PFSK-1 (cell line): ENCODE data around the gene CACNA1C.

ENCODE experiments used
- FOXP2 ChIP-seq: optimal IDR thresholded peaks from 2 replicates; pipeline ENCODE3; 2011; ENCODE audit warnings: borderline replicate concordance, control low read depth, inconsistent platforms; ENCODE audit not compliant: insufficient read depth; ENCODE audit errors: extremely low read length, extremely low read depth
- POLR2AphosphoS5 ChIP-seq: IDR thresholded peaks from 2 replicates; pipeline ENCODE4 v1.6.1; 2012; ENCODE audit warnings: low read depth, mild to moderate bottlenecking, control low read depth, low read length, moderate library complexity
- SIN3A ChIP-seq: IDR thresholded peaks from 2 replicates; pipeline ENCODE4 v1.6.1; 2012; ENCODE audit warnings: mild to moderate bottlenecking, low read length, moderate library complexity, borderline replicate concordance; ENCODE audit not compliant: insufficient read depth
- TAF1 ChIP-seq: IDR thresholded peaks from 2 replicates; pipeline ENCODE4 v1.6.1; 2012; ENCODE audit warnings: low read length, control low read depth, borderline replicate concordance; ENCODE audit not compliant: insufficient read depth
- TF ChIP-seq, protein P1 (sequence below), 2 experiments: IDR thresholded peaks; 2 replicates each; pipeline versions ENCODE4 v1.6.1 to v1.8.0; 2011 to 2012; ENCODE audit warnings: low read depth in 2 of 2, low read length in 2 of 2, control low read depth in 1 of 2, inconsistent platforms in 1 of 2, mild to moderate bottlenecking in 1 of 2, moderate library complexity in 1 of 2; ENCODE audit not compliant: insufficient read depth in 1 of 2

Gene CACNA1C

DNA sequence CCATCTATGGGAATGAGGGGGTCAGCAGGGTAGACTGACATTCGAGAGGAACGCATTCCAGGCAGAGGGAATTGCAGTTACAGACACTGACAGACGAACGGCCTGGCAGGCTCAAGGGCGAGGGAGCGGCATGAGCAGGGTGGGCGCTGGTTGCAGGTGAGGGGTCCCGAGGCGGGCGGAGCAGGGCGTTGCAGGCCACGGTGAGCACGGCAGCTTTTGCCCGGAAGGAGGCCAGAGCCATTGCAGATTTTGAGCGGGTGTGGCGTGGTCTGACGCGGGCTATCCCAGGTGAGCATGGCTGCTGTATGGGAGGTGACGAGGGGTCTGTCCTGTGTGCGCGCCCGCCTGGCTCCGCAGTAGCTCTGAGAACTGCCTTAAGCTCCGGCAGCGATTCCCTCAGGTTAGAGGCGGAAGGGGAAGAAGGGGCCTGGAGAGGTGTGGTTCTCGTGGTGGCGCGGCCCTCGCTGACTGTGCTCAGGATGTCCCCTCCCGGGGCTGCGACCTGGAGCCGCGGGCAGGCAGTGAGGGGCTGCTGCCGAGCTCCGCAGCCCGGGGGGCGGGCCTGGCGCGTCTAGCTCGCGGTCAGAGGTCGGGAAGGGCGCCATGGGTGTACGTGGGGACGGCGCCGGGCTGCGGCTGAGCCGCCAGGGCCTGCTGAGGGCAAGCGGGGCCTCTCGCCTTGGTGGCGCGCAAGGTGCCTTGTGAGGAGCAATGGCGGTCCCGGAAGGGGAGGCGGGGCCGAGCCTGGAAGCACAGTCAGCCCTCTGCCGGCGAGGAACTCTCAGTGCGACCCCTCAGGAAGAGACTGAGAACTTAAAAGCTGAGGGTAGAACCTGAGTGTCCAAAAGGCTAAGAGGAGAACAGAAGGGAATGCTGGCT, 177.1 kb downstream of the CACNA1C start:
- no peak for TF ChIP-seq SIN3A
- TF ChIP-seq, protein P1, sequence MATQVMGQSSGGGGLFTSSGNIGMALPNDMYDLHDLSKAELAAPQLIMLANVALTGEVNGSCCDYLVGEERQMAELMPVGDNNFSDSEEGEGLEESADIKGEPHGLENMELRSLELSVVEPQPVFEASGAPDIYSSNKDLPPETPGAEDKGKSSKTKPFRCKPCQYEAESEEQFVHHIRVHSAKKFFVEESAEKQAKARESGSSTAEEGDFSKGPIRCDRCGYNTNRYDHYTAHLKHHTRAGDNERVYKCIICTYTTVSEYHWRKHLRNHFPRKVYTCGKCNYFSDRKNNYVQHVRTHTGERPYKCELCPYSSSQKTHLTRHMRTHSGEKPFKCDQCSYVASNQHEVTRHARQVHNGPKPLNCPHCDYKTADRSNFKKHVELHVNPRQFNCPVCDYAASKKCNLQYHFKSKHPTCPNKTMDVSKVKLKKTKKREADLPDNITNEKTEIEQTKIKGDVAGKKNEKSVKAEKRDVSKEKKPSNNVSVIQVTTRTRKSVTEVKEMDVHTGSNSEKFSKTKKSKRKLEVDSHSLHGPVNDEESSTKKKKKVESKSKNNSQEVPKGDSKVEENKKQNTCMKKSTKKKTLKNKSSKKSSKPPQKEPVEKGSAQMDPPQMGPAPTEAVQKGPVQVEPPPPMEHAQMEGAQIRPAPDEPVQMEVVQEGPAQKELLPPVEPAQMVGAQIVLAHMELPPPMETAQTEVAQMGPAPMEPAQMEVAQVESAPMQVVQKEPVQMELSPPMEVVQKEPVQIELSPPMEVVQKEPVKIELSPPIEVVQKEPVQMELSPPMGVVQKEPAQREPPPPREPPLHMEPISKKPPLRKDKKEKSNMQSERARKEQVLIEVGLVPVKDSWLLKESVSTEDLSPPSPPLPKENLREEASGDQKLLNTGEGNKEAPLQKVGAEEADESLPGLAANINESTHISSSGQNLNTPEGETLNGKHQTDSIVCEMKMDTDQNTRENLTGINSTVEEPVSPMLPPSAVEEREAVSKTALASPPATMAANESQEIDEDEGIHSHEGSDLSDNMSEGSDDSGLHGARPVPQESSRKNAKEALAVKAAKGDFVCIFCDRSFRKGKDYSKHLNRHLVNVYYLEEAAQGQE (IDR thresholded peaks at IDR 0.05; ENCODE audit: insufficient read depth in 1 of 2, low read depth in 2 of 2, low read length in 2 of 2) = no peak

DNA sequence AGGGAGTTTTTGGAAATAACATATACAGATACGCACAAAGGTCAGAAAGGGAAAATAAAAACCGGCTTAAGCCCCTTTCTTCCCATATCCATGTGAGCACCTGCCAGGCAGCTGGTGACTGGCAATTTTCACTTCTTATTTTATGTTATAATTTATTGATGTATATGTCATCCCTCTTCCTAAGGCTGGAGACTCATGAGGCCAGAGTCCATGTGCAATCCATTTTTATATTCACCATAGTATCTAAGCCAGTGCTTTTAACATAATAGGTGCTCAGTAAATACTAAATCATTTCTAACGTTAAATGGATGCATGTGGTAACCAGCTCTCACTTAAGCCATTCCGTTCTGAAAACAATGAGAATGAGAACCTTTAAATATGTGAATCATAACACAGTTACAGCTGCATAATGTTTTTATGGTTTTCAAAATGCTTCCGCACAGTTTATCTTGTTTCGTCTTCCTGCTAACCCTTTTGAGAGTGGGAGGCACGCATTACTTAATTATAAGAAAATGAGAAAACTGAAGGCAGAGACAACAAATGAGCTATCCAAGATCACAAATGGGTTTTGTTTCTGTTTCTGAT, 178.3 kb downstream of the CACNA1C start:
- TF ChIP-seq TAF1 = no peak
- TF ChIP-seq FOXP2 = no peak
- no peak for TF ChIP-seq SIN3A
- TF ChIP-seq, protein P1 (IDR thresholded peaks at IDR 0.05; ENCODE audit: insufficient read depth in 1 of 2, low read depth in 2 of 2, low read length in 2 of 2) = no peak
- no peak for TF ChIP-seq POLR2AphosphoS5

DNA sequence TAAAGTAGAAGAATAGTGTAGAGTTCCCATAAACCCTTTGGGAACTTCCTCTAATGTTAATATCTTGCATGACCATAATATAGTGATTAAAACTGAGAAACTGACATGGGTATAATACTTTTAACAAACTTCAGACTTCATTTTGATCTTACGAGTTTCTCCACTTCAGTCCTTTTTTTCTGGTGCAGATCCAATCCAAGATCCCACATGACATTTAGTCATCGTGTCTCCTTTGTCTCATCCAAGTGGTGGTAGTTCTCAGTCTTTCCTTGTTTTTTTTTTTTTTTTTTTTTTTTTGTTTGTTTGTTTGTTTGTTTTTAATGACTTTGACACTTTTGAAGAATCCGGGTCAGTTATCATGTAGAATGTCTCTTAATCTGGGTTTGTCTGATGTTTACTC, 179.2 kb downstream of the CACNA1C start:
- TF ChIP-seq FOXP2 = no peak
- TF ChIP-seq, protein P1 (IDR thresholded peaks at IDR 0.05; ENCODE audit: insufficient read depth in 1 of 2, low read depth in 2 of 2, low read length in 2 of 2) = no peak
- TF ChIP-seq POLR2AphosphoS5 = no peak
- TF ChIP-seq SIN3A = no peak
- no peak for TF ChIP-seq TAF1

DNA sequence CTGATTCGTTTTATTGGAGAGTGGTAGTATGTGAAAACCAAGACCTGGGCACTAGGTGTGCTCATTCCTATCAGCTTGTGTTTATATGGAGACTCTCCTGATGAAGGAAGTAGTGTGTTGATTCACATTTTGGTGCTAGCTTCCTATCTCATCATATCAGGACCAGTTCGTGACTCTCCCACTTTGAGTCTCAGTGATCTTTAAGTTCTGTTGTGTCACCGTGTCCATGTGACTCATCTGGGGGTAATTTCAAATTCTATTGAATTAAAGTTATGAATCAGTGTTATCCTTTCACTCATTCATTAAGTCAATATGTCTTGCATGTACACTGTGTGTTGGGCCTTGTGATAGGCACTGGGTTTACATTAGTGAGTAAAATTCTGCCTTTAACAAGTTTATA, 180.2 kb downstream of the CACNA1C start:
- TF ChIP-seq POLR2AphosphoS5 = no peak
- TF ChIP-seq FOXP2 = no peak
- TF ChIP-seq TAF1 = no peak
- TF ChIP-seq, protein P1 (IDR thresholded peaks at IDR 0.05; ENCODE audit: insufficient read depth in 1 of 2, low read depth in 2 of 2, low read length in 2 of 2) = no peak
- no peak for TF ChIP-seq SIN3A
